Hair follicular keratinocyte (primary cell): ENCODE data around the gene RTN1. TPM values are rescaled to one million over a fixed set of nuclear protein-coding genes. Genes with fewer than 3 reads are reported as not detected.

Experiments
- total RNA-seq: library from RNA; depleted of rRNA; stranded (reverse); fragments of >200 nt; gene quantifications from 2 replicates; pipeline ENCODE4 v1.2.3, GENCODE V29; 2015

RTN1 gene
- not detected in 2 replicates for total RNA-seq

GRCh38 chr14:59870277-59871165 is at the start of gene RTN1:
TSS of gene RTN1 (minus strand) at chr14:59870776. CDS start at chr14:59870630, 146 bp downstream.

GRCh38 chr14:59919570-59920377 is 49.2 kb upstream of the RTN1 start, which contains the start of gene LRRC9:
TSS of gene LRRC9 (plus strand) at chr14:59920144.

GRCh38 chr14:59576332-59577294 is 294.0 kb downstream of the RTN1 start, which contains the start of gene CCDC175:
TSS of gene CCDC175 (minus strand) at chr14:59576812. CDS start at chr14:59576775, 37 bp downstream.

Other genes starting within 250 kb of the RTN1 start
- gene LRRC9, start 49.4 kb upstream of the RTN1 start, total RNA-seq: not detected in 2 replicates
- 29.2 and 35.6 TPM in 2 replicates for gene PCNX4, start 221.1 kb upstream of the RTN1 start, total RNA-seq